ENCODE measurements around the gene AGPAT3.

AGPAT3 gene

GRCh38 chr21:43937891-43938309 is 72.9 kb downstream of the AGPAT3 start:
- no peak for DNase-seq (ENCODE audit: low read depth)

DNA sequence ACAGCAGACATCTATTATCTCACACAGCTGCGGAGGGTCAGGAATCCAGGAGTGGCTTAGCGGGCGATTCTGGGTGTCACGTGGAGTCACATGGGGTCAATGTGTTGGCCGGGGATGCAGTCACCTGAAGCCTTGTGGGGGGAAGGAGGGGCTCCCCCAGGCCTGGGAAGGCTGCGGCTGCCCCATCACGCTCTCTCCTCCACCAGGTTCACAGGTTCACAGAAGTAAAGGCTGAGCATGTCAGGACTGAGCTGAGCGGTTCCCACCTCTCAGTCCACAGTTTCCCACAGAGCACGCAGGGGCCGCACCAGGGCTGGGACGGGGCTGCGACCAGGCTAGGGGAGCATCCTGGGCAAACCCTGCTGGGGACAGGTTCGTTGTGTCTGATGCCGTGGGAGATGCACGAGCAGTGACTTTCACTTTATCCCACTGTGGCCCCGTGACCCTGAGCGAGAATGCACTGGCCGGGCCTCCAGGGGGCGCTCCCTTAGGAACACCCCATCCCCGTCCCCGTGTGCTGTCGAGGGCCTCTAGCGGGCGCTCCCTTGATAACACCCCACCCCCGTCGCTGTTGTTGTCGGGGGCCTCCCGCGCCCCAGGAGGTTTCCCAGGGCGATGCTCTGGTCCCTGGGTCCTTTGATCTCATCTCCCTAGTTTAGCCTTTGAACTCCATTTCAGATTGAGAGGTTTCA is 73.9 kb downstream of the AGPAT3 start:
- peak; percentile 78 for DNase-seq (ENCODE audit: low read depth)

GRCh38 chr21:43939443-43940328 is 74.7 kb downstream of the AGPAT3 start:
- no peak for DNase-seq (ENCODE audit: low read depth)

- DNase-seq (ENCODE audit: low read depth) = no peak
Observed at GRCh38 chr21:43940329-43941050, 75.5 kb downstream of the AGPAT3 start.

DNA sequence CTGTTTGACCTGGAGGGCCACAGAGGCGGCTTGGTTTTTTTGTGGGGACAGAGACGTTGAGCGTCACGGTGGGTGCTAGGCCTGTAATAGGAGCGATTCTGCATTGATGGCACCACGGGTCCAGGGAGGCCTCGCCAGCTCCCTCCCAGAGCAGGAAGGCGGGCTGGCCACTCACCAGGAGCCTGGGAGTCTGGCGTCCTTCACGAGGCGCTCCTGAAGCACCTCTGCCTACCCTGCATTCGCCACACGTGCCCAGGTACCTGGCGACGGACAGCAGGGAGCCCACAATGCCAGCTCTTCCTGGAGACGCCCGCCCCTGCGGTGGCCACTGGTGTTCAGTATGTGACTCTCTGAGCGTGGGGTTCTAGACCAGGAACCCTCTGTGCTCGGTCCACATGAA is 77.2 kb downstream of the AGPAT3 start:
- DNase-seq (ENCODE audit: low read depth) = no peak

- no peak for DNase-seq (ENCODE audit: low read depth)
Observed at GRCh38 chr21:43942621-43943020, 77.6 kb downstream of the AGPAT3 start.

GRCh38 chr21:43943512-43944077 is 78.6 kb downstream of the AGPAT3 start:
- DNase-seq (ENCODE audit: low read depth) = no peak

GRCh38 chr21:43944078-43944633 is 79.1 kb downstream of the AGPAT3 start:
- no peak for DNase-seq (ENCODE audit: low read depth)

GRCh38 chr21:43944757-43945156 is 79.7 kb downstream of the AGPAT3 start:
- no peak for DNase-seq (ENCODE audit: low read depth)

DNA sequence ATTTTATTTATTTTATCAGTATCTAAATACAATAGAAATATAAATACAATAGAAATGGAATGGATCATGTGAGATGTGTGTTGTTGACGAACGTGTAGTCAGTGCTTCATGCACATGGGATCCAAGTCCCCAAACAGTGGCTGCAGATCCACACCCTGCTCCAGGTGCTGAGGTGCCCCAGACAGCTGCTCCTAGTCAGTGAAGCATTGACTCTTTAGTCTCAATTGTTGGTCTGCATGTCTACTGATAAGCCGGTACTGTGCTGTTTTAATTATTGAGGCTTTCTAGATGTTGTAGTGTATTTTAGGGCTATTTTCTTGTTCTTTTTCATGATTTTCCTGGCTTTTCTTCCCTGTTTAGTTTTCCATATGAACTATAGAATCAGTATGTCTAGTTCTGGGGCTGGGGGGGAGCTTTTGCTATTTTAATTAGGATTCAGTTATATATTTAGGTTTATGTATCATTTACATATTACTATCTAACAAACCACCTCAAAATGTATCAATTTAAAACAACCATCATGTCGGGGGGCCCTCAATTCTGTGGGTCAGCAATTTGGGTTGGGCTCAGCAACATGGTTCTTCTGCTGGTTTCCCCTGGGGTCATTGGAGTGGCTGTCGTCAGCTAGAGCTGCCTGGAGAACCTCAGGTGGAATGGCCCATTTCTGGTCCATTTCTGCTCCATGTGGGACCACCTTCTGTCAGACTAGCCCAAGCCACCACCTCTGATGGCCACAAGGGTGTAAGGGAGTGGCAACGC is 83.9 kb downstream of the AGPAT3 start:
- no peak for DNase-seq (ENCODE audit: low read depth)

DNA sequence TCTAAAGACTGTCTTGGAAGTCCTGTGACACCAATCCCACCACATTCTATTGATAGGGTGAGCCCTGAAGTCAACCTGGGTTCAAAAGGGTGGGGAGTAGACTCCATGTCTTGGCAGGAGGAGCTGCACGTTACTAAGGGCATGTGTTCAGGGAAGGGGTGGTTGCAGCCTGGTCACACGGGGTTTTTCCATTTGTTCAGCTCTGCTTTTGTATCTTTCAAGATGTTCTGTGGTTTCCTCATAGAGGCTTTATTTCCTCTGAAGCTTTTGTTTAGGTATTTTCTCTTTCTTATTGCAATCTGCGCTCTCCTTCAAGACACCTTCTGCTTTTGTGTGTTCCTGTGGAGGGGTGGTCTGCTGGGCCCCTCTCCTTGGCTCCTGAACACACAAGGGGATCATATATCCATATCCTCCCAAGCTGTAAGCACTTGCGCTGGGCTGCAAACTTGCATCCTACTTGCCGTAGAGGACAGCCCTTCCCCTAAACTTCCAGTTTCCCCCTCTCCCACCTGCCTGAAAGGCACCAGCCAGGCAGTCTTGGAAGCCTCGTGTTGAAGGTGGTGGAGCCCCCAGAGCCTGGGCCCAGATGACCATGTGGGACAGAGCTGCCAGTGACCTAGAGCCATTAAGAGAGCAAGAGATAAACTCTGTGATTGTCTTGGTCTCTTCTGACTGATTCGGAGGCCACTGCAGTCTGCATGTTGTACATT is 84.6 kb downstream of the AGPAT3 start:
- no peak for DNase-seq (ENCODE audit: low read depth)

DNA sequence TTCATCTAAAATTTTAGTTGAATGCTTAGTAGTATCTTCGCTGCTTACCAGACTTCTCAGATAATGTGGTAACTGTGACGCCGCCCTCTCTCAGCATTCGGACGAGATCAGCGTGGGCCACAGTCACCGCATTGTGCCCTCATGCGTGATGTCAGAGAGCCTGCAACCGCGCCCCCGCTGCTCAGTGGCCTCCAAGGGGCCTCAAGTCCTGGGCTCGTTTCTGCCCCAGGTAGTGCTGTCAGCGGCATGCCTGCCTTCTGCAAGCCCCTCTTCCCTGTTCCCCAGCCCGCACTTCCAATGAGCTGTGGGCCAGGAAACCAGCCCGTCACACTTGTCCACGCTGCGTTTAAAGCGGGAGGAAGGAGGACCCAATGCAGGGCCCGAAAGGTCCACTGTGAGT is 85.5 kb downstream of the AGPAT3 start:
- no peak for DNase-seq (ENCODE audit: low read depth)

GRCh38 chr21:43950936-43951335 is 85.9 kb downstream of the AGPAT3 start:
- DNase-seq (ENCODE audit: low read depth) = no peak

DNA sequence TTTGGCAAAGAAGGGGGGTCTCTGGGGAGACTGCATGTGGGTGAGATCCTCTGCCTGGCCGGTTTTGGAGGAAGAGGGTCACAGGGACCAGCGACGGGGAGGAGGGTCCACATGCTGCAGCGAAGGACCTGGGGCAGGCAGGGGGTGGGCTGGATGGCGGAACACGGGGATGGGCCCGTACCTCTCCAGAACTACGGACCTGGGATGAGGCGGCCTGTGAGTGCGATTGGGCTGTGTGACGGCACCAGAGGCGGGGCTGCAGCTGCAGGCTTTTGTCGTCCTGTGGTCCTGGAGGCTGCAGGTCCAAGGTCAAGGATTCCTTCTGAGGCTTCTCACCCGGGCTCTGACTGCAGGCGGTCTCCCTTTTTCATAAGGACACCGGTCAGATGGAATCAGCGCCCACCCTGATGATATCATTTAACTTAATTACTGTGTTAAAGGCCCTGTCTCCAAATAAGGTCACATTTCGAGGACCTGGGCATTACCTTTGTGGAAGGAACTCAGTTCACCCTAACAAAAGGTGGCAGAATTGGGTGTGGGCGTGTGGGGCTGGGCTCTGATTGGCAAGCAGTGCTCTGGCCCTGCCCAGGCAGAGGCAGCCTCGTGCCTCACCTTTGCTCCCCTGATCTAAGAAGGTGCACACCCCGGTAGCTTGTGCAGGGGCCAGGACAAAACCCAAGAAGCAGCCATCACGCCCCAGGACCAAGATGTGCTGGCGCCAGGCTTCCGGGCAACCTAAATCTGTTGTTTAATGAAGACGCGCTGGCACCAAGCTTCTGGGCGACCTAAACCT is 87.1 kb downstream of the AGPAT3 start:
- no peak for DNase-seq (ENCODE audit: low read depth)

DNA sequence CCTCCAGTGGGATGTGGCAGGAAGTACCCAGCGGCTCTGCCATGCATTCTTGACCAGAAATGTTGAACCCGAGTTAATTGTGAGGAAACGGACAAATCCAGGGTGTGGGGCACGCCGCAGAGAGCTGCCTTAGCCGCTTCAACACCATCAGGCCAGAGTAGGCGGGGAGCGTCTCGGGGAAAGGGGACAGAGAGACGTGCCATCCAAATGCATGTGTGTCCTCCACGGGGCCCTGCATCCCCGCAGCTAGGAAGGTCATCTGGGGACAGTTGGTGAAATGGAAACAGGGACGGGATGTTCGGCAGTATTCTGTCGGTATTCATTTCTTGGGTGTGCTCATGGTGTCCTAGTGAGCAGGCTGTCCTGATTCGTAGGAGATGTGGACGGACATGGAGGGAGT is 88.0 kb downstream of the AGPAT3 start:
- no peak for DNase-seq (ENCODE audit: low read depth)

DNA sequence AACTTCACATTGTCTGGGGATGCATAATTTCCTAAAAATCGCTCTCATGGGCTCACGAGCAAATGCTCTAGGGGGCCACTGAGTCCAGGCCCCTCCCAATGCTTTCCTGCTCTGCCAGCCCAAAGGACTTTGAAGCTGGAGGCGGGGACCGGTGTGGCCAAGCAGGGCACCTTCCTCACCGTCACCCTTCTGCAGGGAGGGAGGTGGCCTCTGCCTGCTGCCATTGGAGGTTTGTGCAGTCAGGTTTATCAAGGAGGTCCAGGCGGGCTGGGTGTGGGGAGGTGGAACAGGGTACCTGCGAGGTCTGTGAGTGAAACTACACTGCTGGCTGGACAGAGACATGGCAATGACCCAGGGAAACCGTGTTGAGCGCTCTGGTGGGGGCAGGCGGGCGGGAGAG is 89.0 kb downstream of the AGPAT3 start:
- no peak for DNase-seq (ENCODE audit: low read depth)

GRCh38 chr21:43954896-43955295 is 89.9 kb downstream of the AGPAT3 start:
- no peak for DNase-seq (ENCODE audit: low read depth)

GRCh38 chr21:43956019-43956669 is 91.1 kb downstream of the AGPAT3 start:
- no peak for DNase-seq (ENCODE audit: low read depth)

- DNase-seq (ENCODE audit: low read depth) = no peak
Observed at GRCh38 chr21:43956670-43957035, 91.6 kb downstream of the AGPAT3 start.

Measured in activated T-helper 1 cell treated with Interleukin-2 at 50 U/mL for 16 hours (primary cell).